ENCODE results near the gene EFHC2. TPM values are rescaled to one million over a fixed set of nuclear protein-coding genes. Genes with fewer than 3 reads are reported as not detected.

The EFHC2 gene
- total RNA-seq, 4 donors from 2014 or later: 0.11 TPM; not detected in 3

- no peaks in the 10 kb centered on the region for H3K4me1 ChIP-seq
- intact Hi-C loops (cut with DNase I; ENCODE audit: low total_unique reads): no loop called here
Measured at GRCh38 chrX:44306356-44306755, 37.1 kb downstream of the EFHC2 start.

GRCh38 chrX:44305921-44306320, 37.6 kb downstream of the EFHC2 start:
- Histone ChIP-seq H3K27me3 (no peaks in the 10 kb centered on the region), H3K4me1 (no peaks in the 10 kb centered on the region), H3K27ac (no peak overlapping the region), H3K4me3 (no peak overlapping the region), H3K36me3 (no peaks in the 10 kb centered on the region), H3K9me3 (no peaks in the 10 kb centered on the region)
- in situ Hi-C loops (cut with MboI; ENCODE audit: low sequenced_read_pairs in 4 of 4): no loop called here
- intact Hi-C loops (cut with DNase I; ENCODE audit: low total_unique reads): no loop called here
- ATAC-seq (no peak), DNase-seq (no peak)
- TF ChIP-seq POLR2A (IDR thresholded peaks at IDR 0.05): no peak
- TF ChIP-seq CTCF (IDR thresholded peaks at IDR 0.05 in 4 of 5, conservative IDR thresholded peaks at IDR 0.05 in 1 of 5): no peak

More at GRCh38 chrX:44306356-44306755, 37.1 kb downstream of the EFHC2 start:
- no peak for TF ChIP-seq POLR2A (IDR thresholded peaks at IDR 0.05)
- TF ChIP-seq CTCF (IDR thresholded peaks at IDR 0.05 in 4 of 5, conservative IDR thresholded peaks at IDR 0.05 in 1 of 5): no peak
- H3K27me3 ChIP-seq: no peaks in the 10 kb centered on the region
- in situ Hi-C loops (cut with MboI; ENCODE audit: low sequenced_read_pairs in 4 of 4): no loop called here
- H3K27ac ChIP-seq: no peak overlapping the region
- no peaks in the 10 kb centered on the region for H3K9me3 ChIP-seq
- H3K4me3 ChIP-seq: no peak overlapping the region
- no peak for ATAC-seq
- DNase-seq: no peak
- no peaks in the 10 kb centered on the region for H3K36me3 ChIP-seq

GRCh38 chrX:44303119-44303518, 40.4 kb downstream of the EFHC2 start:
- DNase-seq (no peak), ATAC-seq (no peak)
- no peak overlapping the region for H3K4me3 ChIP-seq
- TF ChIP-seq CTCF (IDR thresholded peaks at IDR 0.05 in 4 of 5, conservative IDR thresholded peaks at IDR 0.05 in 1 of 5): no peak
- no peak for TF ChIP-seq POLR2A (IDR thresholded peaks at IDR 0.05)
- no peaks in the 10 kb centered on the region for H3K36me3 ChIP-seq
- intact Hi-C loops (cut with DNase I; ENCODE audit: low total_unique reads): no loop called here
- no peaks in the 10 kb centered on the region for H3K9me3 ChIP-seq
- in situ Hi-C loops (cut with MboI; ENCODE audit: low sequenced_read_pairs in 4 of 4): no loop called here
- H3K27ac ChIP-seq: no peak overlapping the region
- no peaks in the 10 kb centered on the region for H3K4me1 ChIP-seq
- no peaks in the 10 kb centered on the region for H3K27me3 ChIP-seq

- H3K27me3 ChIP-seq: no peaks in the 10 kb centered on the region
- H3K4me3 ChIP-seq: no peak overlapping the region
- DNase-seq (no peak), ATAC-seq (no peak)
- in situ Hi-C loops (cut with MboI; ENCODE audit: low sequenced_read_pairs in 4 of 4): no loop called here
- no peaks in the 10 kb centered on the region for H3K4me1 ChIP-seq
- H3K9me3 ChIP-seq: no peaks in the 10 kb centered on the region
- TF ChIP-seq POLR2A (IDR thresholded peaks at IDR 0.05) (no peak), CTCF (IDR thresholded peaks at IDR 0.05 in 4 of 5, conservative IDR thresholded peaks at IDR 0.05 in 1 of 5) (no peak)
- H3K27ac ChIP-seq: no peak overlapping the region
- intact Hi-C loops (cut with DNase I; ENCODE audit: low total_unique reads): no loop called here
- H3K36me3 ChIP-seq: no peaks in the 10 kb centered on the region
Measured at GRCh38 chrX:44299177-44299576, 44.3 kb downstream of the EFHC2 start.

- H3K36me3 ChIP-seq: no peaks in the 10 kb centered on the region
- H3K4me3 ChIP-seq: no peak overlapping the region
- TF ChIP-seq POLR2A (IDR thresholded peaks at IDR 0.05) (no peak), CTCF (IDR thresholded peaks at IDR 0.05 in 4 of 5, conservative IDR thresholded peaks at IDR 0.05 in 1 of 5) (no peak)
- H3K27me3 ChIP-seq: no peaks in the 10 kb centered on the region
- no peaks in the 10 kb centered on the region for H3K4me1 ChIP-seq
- no peaks in the 10 kb centered on the region for H3K9me3 ChIP-seq
- H3K27ac ChIP-seq: no peak overlapping the region
- DNase-seq (no peak), ATAC-seq (no peak)
- intact Hi-C loops (cut with DNase I; ENCODE audit: low total_unique reads): no loop called here
- in situ Hi-C loops (cut with MboI; ENCODE audit: low sequenced_read_pairs in 4 of 4): no loop called here
Measured at GRCh38 chrX:44291468-44292092, 51.9 kb downstream of the EFHC2 start.

All from gastrocnemius medialis (tissue), 4 donors.